Testis (tissue), 2 donors: ENCODE data around the gene PFN3.

Experiments used
- CTCF ChIP-seq, 3 experiments: fragments of 450-650 bp in 2 of 3; fragments of 200-600 bp in 1 of 3; sonication (generic) in 1 of 3; IDR thresholded peaks; one replicate each; pipeline ENCODE4 v1.5.1; 2016 to 2019; ENCODE audit warnings: antibody characterized with exemption in 3 of 3, mild to moderate bottlenecking in 2 of 3, moderate library complexity in 1 of 3
- POLR2A ChIP-seq: fragments of 450-650 bp; IDR thresholded peaks from one replicate; pipeline ENCODE4 v1.6.1; 2017; ENCODE audit warnings: antibody characterized with exemption, mild to moderate bottlenecking, moderate library complexity

GRCh38 chr5:177427211-177427822, 26.9 kb upstream of the PFN3 start:
- TF ChIP-seq CTCF (IDR thresholded peaks at IDR 0.05) (no peak), POLR2A (no peak)
